MM.1S (cell line): Measurements from ENCODE around the gene PLEKHO2.
"Not testable (repeated sequence)": the region's sequence is repeated elsewhere in the genome, so short reads cannot be mapped to it uniquely, and the experiment has no call there.

Source experiments
- DNase-seq: peaks from one replicate; pipeline ENCODE4 v3.0.0-alpha.2; 2015
- H2AFZ ChIP-seq: fragments of 300-600 bp; sonication (generic); 2 replicates; pipeline ENCODE4 v1.6.0; 2016; ENCODE audit warnings: antibody characterized with exemption, low read length
- H3F3A ChIP-seq: fragments of 300-600 bp; sonication (generic); 2 replicates; pipeline ENCODE4 v1.6.1; 2016; ENCODE audit warnings: mild to moderate bottlenecking, antibody characterized with exemption, low read length, moderate library complexity, mixed read lengths; ENCODE audit not compliant: insufficient read depth
- H3K27ac ChIP-seq: fragments of 300-600 bp; sonication (generic); 2 replicates; pipeline ENCODE4 v1.5.1; 2016; ENCODE audit warnings: mild to moderate bottlenecking, low read length
- H3K27me3 ChIP-seq: fragments of 300-600 bp; sonication (generic); replicated peaks from 2 replicates; pipeline ENCODE4 v1.6.0; 2016; ENCODE audit warnings: low read length; ENCODE audit not compliant: insufficient read depth
- H3K36me3 ChIP-seq: fragments of 300-600 bp; sonication (generic); replicated peaks from 2 replicates; pipeline ENCODE4 v1.6.1; 2016; ENCODE audit warnings: mild to moderate bottlenecking, low read length, mixed read lengths; ENCODE audit not compliant: insufficient read depth
- H3K4me1 ChIP-seq: fragments of 300-600 bp; sonication (generic); 2 replicates; pipeline ENCODE4 v1.6.1; 2016; ENCODE audit warnings: low read length, mixed read lengths
- H3K4me2 ChIP-seq: fragments of 300-600 bp; sonication (generic); 2 replicates; pipeline ENCODE4 v1.6.0; 2016; ENCODE audit warnings: low read depth, low read length
- H3K4me3 ChIP-seq: fragments of 300-600 bp; sonication (generic); 2 replicates; pipeline ENCODE4 v1.5.1; 2016; ENCODE audit warnings: low read length, mixed read lengths
- H3K79me2 ChIP-seq: fragments of 300-600 bp; sonication (generic); 2 replicates; pipeline ENCODE4 v1.6.1; 2016; ENCODE audit warnings: mixed run types, low read length, mixed read lengths
- H3K9ac ChIP-seq: fragments of 300-600 bp; sonication (generic); 2 replicates; pipeline ENCODE4 v1.6.1; 2016; ENCODE audit warnings: low read length, mixed read lengths
- H3K9me2 ChIP-seq: fragments of 300-600 bp; sonication (generic); replicated peaks from 2 replicates; pipeline ENCODE4 v1.6.1; 2016; ENCODE audit warnings: mild to moderate bottlenecking, low read length, mixed read lengths; ENCODE audit not compliant: insufficient read depth
- H3K9me3 ChIP-seq: fragments of 300-600 bp; sonication (generic); replicated peaks from 2 replicates; pipeline ENCODE4 v1.6.1; 2016; ENCODE audit warnings: mild to moderate bottlenecking, low read length, mixed read lengths; ENCODE audit not compliant: insufficient read depth
- H4K20me1 ChIP-seq: fragments of 300-600 bp; sonication (generic); 2 replicates; pipeline ENCODE4 v1.6.1; 2016; ENCODE audit warnings: mild to moderate bottlenecking, low read length, moderate library complexity, mixed read lengths; ENCODE audit not compliant: insufficient read depth
- CTCF ChIP-seq: fragments of 300-600 bp; sonication (generic); IDR thresholded peaks from 2 replicates; pipeline ENCODE4 v1.5.1; 2016; ENCODE audit warnings: antibody characterized with exemption, low read length, mixed read lengths
- EZH2 ChIP-seq: fragments of 300-600 bp; sonication (generic); optimal IDR thresholded peaks from 2 replicates; pipeline ENCODE3; 2017; ENCODE audit warnings: low read depth, mild to moderate bottlenecking, antibody characterized with exemption, low read length, mixed read lengths
- EZH2phosphoT487 ChIP-seq: fragments of 300-600 bp; sonication (generic); IDR thresholded peaks from 2 replicates; pipeline ENCODE4 v1.6.1; 2018; ENCODE audit warnings: antibody characterized with exemption, low read length

Gene PLEKHO2

GRCh38 chr15:64841344-64842095 lies at the start of gene PLEKHO2:
PLEKHO2 (plus strand) TSS chr15:64841915; CDS start chr15:64842017, 102 bp downstream.
- peak; percentile 93 for DNase-seq

GRCh38 chr15:64792282-64792681 lies 49.4 kb upstream of the PLEKHO2 start:
- no peak for DNase-seq
- H3K9ac ChIP-seq: no peak overlapping the region
- H3K4me1 ChIP-seq: no peaks in the 10 kb centered on the region
- no peaks in the 10 kb centered on the region for H3K79me2 ChIP-seq
- no peak overlapping the region for H3K4me2 ChIP-seq
- TF ChIP-seq CTCF (no peak), EZH2phosphoT487 (no peak), EZH2 (no peak)
- no peaks in the 10 kb centered on the region for H3K27me3 ChIP-seq
- no peaks in the 10 kb centered on the region for H3F3A ChIP-seq
- H2AFZ ChIP-seq: no peak overlapping the region
- no peaks in the 10 kb centered on the region for H3K9me3 ChIP-seq
- no peak overlapping the region for H3K27ac ChIP-seq
- H3K36me3 ChIP-seq: no peaks in the 10 kb centered on the region
- H3K4me3 ChIP-seq: no peak overlapping the region
- no peaks in the 10 kb centered on the region for H3K9me2 ChIP-seq
- H4K20me1 ChIP-seq: no peaks in the 10 kb centered on the region

More at GRCh38 chr15:64841344-64842095, at the start of gene PLEKHO2:
- peak within 1 kb of the TSS; percentile 71 for H2AFZ ChIP-seq
- H3K27me3 ChIP-seq: no peaks in the 10 kb centered on the region
- peak within 1 kb of the TSS; percentile 88 for H3K9ac ChIP-seq
- H3K27ac ChIP-seq: peak within 1 kb of the TSS; percentile 64; the same call in 1 of the 2 replicates
- peaks cover 48% of the 10 kb centered on the region for H3K79me2 ChIP-seq
- H3K9me2 ChIP-seq: no peaks in the 10 kb centered on the region
- H3K4me1 ChIP-seq: peaks cover 15% of the 10 kb centered on the region
- H3K36me3 ChIP-seq: no peaks in the 10 kb centered on the region
- peaks cover 10% of the 10 kb centered on the region; the same call in 1 of the 2 replicates for H3F3A ChIP-seq
- no peak for TF ChIP-seq EZH2
- no peak for TF ChIP-seq EZH2phosphoT487
- peak; percentile 24 for TF ChIP-seq CTCF
- no peaks in the 10 kb centered on the region for H3K9me3 ChIP-seq
- peak within 1 kb of the TSS; percentile 99 for H3K4me2 ChIP-seq
- H3K4me3 ChIP-seq: peak within 1 kb of the TSS; percentile 96
- H4K20me1 ChIP-seq: no peaks in the 10 kb centered on the region; the same call in 1 of the 2 replicates

- not testable (repeated sequence) for H3K4me2 ChIP-seq, H3K9ac ChIP-seq, H2AFZ ChIP-seq, DNase-seq, H3K4me3 ChIP-seq, H3F3A ChIP-seq, H3K79me2 ChIP-seq, H3K27me3 ChIP-seq, H3K36me3 ChIP-seq, H4K20me1 ChIP-seq, H3K4me1 ChIP-seq, H3K27ac ChIP-seq, H3K9me2 ChIP-seq, H3K9me3 ChIP-seq
Observed at GRCh38 chr15:64795299-64795698, 46.4 kb upstream of the PLEKHO2 start.

- H3K4me2 ChIP-seq, H2AFZ ChIP-seq, DNase-seq, H3K4me1 ChIP-seq, H3K27ac ChIP-seq, H3K9me2 ChIP-seq, H3K9me3 ChIP-seq, H3F3A ChIP-seq, H4K20me1 ChIP-seq, H3K27me3 ChIP-seq, H3K4me3 ChIP-seq, H3K79me2 ChIP-seq, H3K9ac ChIP-seq, H3K36me3 ChIP-seq: not testable (repeated sequence)
Observed at GRCh38 chr15:64795921-64796320, 45.8 kb upstream of the PLEKHO2 start.

- H3K4me1 ChIP-seq, H3K27me3 ChIP-seq, DNase-seq, H3K36me3 ChIP-seq, H4K20me1 ChIP-seq, H3K4me2 ChIP-seq, H3K27ac ChIP-seq, H2AFZ ChIP-seq, H3K9me3 ChIP-seq, H3K9ac ChIP-seq, H3K79me2 ChIP-seq, H3K9me2 ChIP-seq, H3K4me3 ChIP-seq, H3F3A ChIP-seq: not testable (repeated sequence)
Observed at GRCh38 chr15:64798905-64799304, 42.8 kb upstream of the PLEKHO2 start.
